Inflammatory macrophage treated with lipopolysaccharide for 1 hour (primary cell): ENCODE data around the gene SLC28A2.
"Not testable (repeated sequence)": the region's sequence is repeated elsewhere in the genome, so short reads cannot be mapped to it uniquely, and the experiment has no call there.

Experiments
- DNase-seq, 2 donors: peaks; one replicate each; pipeline ENCODE4 v3.0.0-alpha.2; 2020 to 2022

Gene SLC28A2

DNA sequence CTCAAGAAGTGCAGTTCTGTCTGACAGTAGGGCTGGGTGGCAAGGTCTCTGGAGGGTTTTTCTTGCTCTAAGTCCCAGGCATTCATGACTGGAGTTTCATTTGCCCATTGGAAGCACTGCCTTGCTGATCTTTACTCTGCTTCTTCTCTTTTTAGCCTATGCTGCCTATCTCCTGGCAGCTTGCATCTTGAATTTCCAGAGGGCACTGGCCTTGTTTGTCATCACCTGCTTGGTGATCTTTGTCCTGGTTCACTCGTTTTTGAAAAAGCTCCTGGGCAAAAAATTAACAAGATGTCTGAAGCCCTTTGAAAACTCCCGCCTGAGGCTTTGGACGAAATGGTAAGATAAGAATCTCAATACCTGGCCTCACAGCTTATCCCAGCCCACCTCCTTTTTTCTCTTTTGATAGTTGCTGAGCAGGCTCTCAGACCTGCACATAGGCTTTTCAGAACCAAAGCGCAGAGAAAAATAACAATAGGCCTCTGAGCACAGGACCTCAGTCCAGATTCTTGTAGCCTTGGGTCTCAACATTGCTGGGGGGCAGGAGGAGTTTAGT lies 10.9 kb downstream of the SLC28A2 start:
- no peak for DNase-seq

DNA sequence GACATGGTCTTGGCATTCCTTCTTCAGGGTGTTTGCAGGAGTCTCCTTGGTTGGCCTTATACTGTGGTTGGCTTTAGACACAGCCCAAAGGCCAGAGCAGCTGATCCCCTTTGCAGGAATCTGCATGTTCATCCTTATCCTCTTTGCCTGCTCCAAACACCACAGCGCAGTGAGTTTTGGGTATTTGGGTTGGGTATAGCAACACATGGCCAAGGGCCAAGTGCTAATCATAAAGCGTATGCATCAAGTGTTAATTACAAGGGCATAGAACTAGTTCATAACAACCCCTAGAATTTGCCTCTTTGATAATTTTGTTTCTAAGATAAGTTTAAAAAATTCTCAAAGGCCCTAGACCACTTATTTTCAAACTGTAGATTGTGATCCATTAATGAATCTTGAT lies 11.8 kb downstream of the SLC28A2 start:
- DNase-seq, result no peak

DNA sequence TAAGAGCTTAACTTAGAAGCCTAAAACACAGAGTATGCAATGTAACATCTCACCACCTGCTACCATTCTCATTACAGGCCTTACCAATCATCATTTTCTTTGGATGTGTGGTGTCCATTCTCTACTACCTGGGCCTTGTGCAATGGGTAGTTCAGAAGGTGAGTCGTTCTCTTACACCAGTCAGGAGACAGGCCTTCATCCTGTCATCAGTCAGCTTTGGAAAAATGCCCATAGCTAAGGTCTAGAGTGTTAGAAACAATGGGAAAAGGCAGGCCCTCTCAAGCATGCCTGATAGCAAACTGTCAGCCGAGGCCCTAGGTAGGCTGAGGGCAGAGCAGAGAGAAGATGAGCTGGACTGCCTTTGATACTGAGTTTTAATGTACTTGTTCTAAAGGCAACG lies 13.5 kb downstream of the SLC28A2 start:
- no peak for DNase-seq

DNA sequence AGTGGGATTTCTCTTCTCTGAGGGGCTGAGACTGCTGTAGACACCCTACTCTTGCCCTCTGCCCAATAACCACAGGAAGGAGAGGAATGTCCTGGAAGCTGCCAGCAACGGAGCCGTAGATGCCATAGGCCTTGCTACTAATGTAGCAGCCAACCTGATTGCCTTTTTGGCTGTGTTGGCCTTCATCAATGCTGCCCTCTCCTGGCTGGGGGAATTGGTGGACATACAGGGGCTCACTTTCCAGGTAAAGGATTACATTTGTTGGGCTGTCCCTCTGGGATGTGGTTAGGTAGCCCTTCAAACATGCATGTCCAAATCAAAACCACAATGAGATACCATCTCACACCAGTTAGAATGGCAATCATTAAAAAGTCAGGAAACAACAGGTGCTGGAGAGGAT lies 16.1 kb downstream of the SLC28A2 start:
- no peak for DNase-seq

DNA sequence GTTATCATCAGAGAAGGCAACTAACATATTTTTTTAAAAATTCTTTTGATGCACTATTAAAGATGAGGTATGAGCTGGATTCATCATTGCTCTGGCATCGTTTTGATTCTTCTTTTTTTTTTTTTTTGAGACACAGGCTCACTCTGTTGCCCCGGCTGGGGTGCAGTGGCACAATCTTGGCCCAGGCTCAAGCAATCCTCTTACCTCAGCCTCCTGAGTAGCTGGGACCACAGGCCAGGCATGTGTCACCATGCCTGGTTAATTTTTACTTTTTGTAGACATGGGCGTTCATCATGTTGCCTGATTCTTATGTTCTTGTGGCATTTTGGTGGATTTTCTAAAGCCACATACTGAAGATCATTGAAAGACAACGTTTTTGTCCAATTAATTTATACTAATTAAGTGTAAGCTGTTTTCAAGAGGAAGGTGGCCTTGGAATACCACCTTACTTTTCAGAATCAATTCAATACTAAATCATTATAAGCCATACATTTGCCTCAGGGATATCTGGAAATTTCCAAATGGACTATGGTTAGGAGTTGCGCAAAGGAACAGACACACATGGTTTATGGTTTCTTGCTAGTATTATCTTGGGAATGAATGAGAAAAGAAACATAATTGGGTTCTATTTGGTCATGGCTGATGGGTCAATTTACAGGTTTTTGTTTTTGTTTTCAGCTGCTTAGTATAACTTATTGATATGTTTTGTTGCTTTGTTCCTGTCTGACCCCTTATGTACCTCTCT lies 22.8 kb downstream of the SLC28A2 start:
- no peak for DNase-seq

GRCh38 chr15:45276831-45277230 lies 24.8 kb downstream of the SLC28A2 start:
- DNase-seq, result peak; percentile 13 to 23

- peak; percentile 97 to 99 for DNase-seq
Observed at GRCh38 chr15:45279024-45279698, 27.1 kb downstream of the SLC28A2 start.

DNA sequence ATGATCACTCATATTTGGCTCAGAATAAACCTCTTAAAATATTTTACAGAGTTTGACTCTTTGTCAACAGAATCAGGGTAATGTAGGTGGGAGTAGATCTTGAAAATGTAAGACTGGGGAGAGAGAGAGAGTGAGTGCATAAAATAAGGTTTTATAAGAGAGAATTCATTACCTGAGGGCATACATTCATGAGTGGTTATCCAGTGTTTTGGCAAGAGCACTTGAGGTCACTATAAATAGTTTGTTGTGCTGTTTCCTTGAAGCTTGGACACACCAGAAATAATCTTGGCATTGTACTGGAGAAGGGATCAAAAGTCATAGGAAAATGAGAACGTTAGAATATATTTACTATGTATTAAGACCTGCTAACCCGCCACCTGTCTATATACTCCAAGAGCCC lies 33.4 kb downstream of the SLC28A2 start:
- DNase-seq, result no peak

GRCh38 chr15:45287390-45287956 lies 35.4 kb downstream of the SLC28A2 start:
- no peak for DNase-seq

DNA sequence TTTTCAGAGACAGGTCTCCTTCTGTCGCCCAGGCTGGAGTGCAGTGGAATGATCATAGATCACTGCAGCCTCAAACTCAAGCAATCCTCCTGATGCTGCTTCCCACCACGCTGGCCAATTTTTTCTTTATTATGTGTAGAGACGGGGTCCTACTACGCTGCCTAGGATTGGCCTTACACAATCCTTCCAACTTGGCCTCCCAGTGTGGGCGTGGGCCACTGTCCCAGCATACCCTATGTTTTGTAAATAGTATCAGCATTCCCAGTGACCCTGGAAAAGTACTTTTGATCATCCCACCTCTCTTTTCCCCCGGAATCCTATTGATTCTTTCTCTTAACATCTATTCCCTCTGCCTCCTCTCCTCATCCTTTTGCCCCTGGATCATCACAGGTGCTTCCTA lies 36.9 kb downstream of the SLC28A2 start:
- no peak for DNase-seq

DNA sequence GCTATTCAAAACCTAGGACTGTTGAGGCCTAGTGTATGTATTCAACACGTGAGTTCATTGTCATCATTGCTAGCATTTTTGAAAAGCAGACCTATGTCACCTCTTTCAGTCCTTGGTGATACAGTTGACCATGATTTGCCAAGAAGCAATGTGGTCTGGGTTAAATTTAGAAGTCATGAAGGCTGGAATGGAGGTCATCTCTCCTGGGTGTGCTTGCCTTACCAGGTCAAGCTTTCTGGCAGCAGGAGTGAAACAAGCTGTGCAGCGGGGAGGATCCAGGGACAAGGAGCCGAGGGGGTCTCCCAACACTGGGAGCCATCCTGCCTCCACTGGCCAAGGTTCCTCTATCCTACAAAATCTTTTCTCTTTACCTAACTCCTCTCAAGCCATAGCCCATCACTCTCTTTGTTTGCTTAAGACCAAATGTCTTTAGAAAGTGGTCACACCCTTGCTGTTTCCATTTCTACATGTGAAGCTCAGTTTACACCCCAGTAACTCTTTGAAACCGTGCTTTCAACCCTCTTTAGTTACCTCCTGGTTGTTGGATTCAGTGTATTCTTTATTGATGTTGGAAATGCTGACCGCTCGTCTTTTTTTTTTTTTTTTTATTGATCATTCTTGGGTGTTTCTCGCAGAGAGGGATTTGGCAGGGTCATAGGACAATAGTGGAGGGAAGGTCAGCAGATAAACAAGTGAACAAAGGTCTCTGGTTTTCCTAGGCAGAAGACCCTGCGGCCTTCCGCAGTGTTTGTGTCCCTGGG lies 40.0 kb downstream of the SLC28A2 start:
- no peak for DNase-seq

DNA sequence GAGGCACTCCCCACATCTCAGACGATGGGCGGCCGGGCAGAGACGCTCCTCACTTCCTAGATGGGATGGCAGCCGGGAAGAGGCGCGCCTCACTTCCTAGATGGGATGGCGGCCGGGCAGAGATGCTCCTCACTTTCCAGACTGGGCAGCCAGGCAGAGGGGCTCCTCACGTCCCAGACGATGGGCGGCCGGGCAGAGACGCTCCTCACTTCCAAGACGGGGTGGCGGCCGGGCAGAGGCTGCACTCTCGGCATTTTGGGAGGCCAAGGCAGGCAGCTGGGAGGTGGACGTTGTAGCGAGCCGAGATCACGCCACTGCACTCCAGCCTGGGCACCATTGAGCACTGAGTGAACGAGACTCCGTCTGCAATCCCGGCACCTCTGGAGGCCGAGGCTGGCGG lies 41.3 kb downstream of the SLC28A2 start:
- not testable (repeated sequence) for DNase-seq

DNA sequence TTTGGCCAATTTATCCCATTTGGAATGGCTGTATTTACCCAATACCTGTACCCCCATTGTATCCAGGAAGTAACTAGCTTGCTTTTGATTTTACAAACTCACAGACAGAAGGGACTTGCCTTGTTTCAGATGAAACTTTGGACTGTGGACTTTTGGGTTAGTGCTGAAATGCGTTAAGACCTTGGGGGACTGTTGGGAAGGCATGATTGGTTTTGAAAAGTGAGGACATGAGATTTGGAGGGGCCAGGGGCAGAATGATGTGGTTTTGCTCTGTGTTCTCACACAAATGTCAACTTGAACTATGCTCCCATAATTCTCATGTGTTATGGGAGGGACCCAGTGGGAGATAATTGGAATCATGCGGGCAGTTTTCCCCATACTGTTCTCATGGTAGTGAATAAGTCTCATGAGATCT lies 46.9 kb downstream of the SLC28A2 start:
- DNase-seq, result not testable (repeated sequence)

- no peak for DNase-seq
Observed at GRCh38 chr15:45304711-45305110, 52.7 kb downstream of the SLC28A2 start.

GRCh38 chr15:45306105-45306504 lies 54.1 kb downstream of the SLC28A2 start:
- DNase-seq, result no peak

- DNase-seq, result peak; percentile 35 to 53
Observed at GRCh38 chr15:45307230-45307924, 55.3 kb downstream of the SLC28A2 start.

- not testable (repeated sequence) for DNase-seq
Observed at GRCh38 chr15:45314117-45314516, 62.1 kb downstream of the SLC28A2 start.

GRCh38 chr15:45314960-45315359 lies 62.9 kb downstream of the SLC28A2 start:
- DNase-seq, result peak; percentile 16 to 21

DNA sequence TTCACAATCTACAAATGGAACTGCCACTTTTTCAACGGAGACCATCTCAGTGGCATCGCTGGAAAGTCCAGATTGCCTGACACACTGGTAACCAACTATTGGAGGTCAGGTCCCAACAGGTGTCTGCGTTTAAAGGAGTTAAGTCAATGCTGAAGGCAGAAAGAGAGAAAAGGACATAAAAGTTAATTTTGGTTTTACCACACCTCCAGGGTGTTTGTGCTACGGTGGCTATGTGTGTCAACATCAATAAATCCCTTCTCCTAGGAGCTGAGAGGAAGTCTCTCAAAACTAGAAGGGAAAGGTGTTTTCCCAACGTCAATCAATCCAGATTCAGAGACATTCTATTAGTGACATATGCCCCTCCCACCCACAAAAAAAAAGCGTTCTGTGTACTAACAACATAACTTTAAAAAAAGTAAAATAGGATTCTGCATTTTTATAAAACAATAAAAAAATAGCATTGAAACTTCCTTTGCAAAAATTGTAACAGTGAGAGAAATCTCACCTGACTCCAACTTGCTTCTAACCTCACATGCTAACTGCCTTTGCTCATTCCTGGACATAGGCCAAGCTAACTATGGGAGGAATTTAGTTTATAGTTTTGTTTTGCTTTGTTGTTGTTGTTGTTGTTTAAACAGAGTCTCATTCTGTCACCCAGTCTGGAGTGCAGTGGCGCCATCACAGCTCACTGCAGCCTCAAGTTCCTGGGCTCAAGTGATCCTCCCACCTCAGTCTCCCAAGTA lies 67.6 kb downstream of the SLC28A2 start:
- no peak for DNase-seq

- peak in 1 of 2 donors; percentile 8 for DNase-seq
Observed at GRCh38 chr15:45320581-45321205, 68.7 kb downstream of the SLC28A2 start.

DNA sequence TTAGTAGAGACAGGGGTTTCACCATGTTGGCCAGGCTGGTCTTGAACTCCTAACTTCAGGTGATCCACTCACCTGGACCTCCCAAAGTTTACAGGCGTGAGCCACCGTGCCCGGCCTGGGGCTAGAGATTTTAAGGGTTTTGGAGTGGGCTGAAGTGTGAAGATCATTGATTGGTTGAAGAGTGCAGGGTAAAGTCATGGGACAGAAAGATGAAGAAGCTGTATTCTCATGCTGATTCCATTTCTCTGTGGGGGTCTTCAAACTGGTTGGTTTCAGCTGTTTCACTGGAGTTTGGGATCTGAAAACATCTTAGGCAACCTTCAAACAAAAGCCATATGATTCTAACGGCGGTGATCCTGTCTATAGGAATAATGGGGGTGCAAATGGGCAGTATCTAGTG lies 74.2 kb downstream of the SLC28A2 start:
- DNase-seq, result no peak
